B cell (primary cell): ENCODE results near the gene PHC2.

ENCODE experiments used
- CTCF ChIP-seq: fragments of 200-600 bp; IDR thresholded peaks from one replicate; pipeline ENCODE4 v1.8.0; 2022; ENCODE audit warnings: antibody characterized with exemption, mild to moderate bottlenecking
- EZH2 ChIP-seq: IDR thresholded peaks from 2 replicates; pipeline ENCODE4 v1.6.1; 2012; ENCODE audit warnings: borderline replicate concordance, low read depth, mild to moderate bottlenecking, moderate library complexity, low read length; ENCODE audit not compliant: insufficient read depth, poor library complexity, severe bottlenecking

DNA sequence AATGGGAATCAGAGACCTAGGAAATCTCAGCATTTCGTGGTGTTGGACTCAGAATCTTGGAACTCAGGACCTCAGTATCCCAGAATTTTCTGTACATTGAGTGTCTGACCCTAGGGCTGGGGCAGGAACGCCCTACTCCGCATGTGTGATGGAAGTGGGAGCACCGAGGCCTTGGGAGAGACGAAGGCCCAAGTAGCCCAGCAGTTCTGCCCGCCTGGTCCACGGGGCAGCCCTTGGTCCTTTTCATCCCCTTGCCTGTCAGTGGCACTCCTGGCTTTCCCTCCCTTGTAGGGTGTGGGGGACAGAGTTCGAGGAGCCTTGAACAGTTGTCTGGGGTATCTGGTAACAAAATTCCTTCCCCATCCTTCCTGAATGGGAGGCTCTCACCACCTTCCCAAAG is 120.2 kb downstream of the PHC2 start:
- TF ChIP-seq CTCF (no peak), EZH2 (no peak)
